Peyer's patch (tissue), 4 donors: ENCODE data around the gene FBXO36.

Experiments used
- POLR2A ChIP-seq, 2 donors: fragments of 450-650 bp; IDR thresholded peaks; one replicate each; pipeline ENCODE4 v1.5.1; 2017; ENCODE audit warnings: antibody characterized with exemption in 2 of 2, mild to moderate bottlenecking in 2 of 2, moderate library complexity in 2 of 2
- TF ChIP-seq, protein P1 (sequence below), 6 experiments: fragments of 450-650 bp in 4 of 6; fragments of 200-600 bp in 2 of 6; sonication (generic) in 1 of 6; IDR thresholded peaks; one replicate each; pipeline ENCODE4 v1.5.1; 2017 to 2019; ENCODE audit warnings: antibody characterized with exemption in 6 of 6, mild to moderate bottlenecking in 3 of 6, moderate library complexity in 1 of 6

DNA sequence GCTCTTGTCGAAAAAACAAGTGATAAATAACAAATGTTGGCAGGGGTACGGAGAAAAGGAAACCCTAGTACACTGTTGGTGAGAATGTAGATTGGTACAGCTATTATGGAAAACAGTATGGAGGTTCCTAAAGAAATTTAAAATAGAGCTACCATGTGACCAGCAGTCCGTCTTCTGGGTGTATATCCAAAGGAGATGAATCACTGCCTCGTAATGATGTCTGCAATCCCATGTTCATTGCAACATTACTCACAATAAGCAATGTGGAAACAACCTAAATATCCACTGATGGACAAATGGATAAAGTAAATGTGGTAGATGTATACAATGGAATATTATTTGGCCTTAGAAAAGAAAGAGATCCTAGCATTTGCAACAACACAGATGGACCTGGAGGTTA lies 95.8 kb downstream of the FBXO36 start:
- TF ChIP-seq, protein P1, sequence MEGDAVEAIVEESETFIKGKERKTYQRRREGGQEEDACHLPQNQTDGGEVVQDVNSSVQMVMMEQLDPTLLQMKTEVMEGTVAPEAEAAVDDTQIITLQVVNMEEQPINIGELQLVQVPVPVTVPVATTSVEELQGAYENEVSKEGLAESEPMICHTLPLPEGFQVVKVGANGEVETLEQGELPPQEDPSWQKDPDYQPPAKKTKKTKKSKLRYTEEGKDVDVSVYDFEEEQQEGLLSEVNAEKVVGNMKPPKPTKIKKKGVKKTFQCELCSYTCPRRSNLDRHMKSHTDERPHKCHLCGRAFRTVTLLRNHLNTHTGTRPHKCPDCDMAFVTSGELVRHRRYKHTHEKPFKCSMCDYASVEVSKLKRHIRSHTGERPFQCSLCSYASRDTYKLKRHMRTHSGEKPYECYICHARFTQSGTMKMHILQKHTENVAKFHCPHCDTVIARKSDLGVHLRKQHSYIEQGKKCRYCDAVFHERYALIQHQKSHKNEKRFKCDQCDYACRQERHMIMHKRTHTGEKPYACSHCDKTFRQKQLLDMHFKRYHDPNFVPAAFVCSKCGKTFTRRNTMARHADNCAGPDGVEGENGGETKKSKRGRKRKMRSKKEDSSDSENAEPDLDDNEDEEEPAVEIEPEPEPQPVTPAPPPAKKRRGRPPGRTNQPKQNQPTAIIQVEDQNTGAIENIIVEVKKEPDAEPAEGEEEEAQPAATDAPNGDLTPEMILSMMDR (IDR thresholded peaks at IDR 0.05) = no peak
- no peak for TF ChIP-seq POLR2A (IDR thresholded peaks at IDR 0.05)
